Astrocyte of the spinal cord (primary cell): Measurements from ENCODE around the gene PTPRN2.

ENCODE experiments used
- DNase-seq: peaks from one replicate; pipeline ENCODE4 v3.0.0; 2011; ENCODE audit warnings: low read depth, low spot score
- H3K4me3 ChIP-seq: 2 replicates; pipeline ENCODE4 v1.5.1; 2011; ENCODE audit warnings: low read depth, mild to moderate bottlenecking, low read length, moderate library complexity
- CTCF ChIP-seq: IDR thresholded peaks from 2 replicates; pipeline ENCODE4 v1.5.1; 2012; ENCODE audit warnings: low read depth, mild to moderate bottlenecking, low read length, inconsistent platforms
- in situ Hi-C: cut with HindIII; loops from 2 replicates; pipeline ENCODE4 v1.10.0; 2017; ENCODE audit warnings: low sequenced_read_pairs

The PTPRN2 gene

DNA sequence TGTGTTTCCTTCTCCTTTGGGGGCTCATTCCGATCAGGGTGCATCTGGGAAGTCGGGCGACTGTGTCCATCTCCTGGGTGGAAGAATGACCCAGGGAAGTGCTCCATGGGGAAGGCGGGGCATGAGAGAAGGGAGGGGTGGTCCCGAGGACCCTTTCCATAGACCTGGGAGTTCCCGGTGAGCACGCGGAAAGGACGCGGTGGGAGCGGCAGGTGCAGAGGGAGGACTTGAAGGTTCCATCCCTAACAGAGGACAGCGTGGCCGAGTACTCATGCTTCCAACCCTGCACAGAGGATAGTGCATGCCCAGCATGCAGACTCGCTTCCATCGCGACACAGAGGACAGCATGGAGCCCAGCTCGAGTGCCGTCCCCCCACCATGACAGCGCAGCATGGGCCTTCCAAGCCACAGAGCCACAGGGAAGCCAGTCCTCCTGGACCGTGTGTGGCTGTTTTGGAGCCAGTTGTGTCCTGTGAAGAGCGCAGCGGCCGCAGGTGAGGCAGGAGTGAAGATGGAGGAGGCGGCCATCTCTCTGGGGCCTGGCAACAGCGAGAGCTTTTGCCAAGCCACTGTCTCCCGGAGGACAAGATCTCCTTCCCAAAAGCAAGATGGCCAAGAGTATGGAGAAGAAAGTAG is 969.4 kb downstream of the PTPRN2 start:
- in situ Hi-C loops: no loop called here
- H3K4me3 ChIP-seq: no peak overlapping the region
- DNase-seq: no peak
- no peak for TF ChIP-seq CTCF

DNA sequence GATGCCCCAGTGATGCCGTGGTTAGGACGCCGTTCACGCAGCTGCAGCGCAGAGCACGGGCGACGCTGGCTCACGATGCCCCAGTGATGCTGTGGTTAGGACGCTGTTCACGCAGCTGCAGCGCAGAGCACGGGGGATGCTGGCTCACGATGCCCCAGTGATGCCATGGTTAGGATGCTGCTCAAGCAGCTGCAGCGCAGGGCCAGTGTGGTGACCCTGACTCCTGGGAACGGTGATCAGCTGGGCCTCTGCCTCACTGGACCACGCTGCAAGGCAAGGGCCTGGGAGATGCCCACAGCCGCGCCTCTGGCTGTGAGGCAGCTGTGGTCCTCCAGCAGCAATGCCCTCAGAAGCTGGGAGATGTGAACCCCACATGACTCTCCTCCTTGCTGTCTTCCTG is 970.2 kb downstream of the PTPRN2 start:
- no peak for DNase-seq
- H3K4me3 ChIP-seq: no peak overlapping the region
- in situ Hi-C loops: no loop called here
- no peak for TF ChIP-seq CTCF

DNA sequence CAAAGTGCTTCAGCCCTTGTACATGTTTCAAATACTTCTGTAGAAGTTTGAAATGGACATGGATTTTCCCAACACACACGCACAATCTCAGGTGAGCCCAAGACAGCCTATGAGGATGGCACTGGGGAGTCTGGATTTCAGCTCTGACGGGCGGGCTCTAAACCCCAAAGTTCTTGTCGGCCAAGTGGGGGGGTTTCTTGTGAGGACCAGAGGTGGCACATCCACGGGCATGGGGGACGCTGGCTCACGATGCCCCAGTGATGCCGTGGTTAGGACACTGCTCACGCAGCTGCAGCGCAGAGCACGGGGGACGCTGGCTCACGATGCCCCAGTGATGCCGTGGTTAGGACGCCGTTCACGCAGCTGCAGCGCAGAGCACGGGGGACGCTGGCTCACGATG is 970.7 kb downstream of the PTPRN2 start:
- no peak for DNase-seq
- in situ Hi-C loops: no loop called here
- TF ChIP-seq CTCF: no peak
- no peak overlapping the region for H3K4me3 ChIP-seq

- in situ Hi-C loops: no loop called here
- peak; percentile 7 for DNase-seq
- no peak overlapping the region for H3K4me3 ChIP-seq
- no peak for TF ChIP-seq CTCF
These were observed 971.2 kb downstream of the PTPRN2 start for GRCh38 chr7:157616426-157616825.

GRCh38 chr7:157615852-157616251 is 971.8 kb downstream of the PTPRN2 start:
- in situ Hi-C loops: no loop called here
- no peak for TF ChIP-seq CTCF
- H3K4me3 ChIP-seq: no peak overlapping the region
- no peak for DNase-seq

DNA sequence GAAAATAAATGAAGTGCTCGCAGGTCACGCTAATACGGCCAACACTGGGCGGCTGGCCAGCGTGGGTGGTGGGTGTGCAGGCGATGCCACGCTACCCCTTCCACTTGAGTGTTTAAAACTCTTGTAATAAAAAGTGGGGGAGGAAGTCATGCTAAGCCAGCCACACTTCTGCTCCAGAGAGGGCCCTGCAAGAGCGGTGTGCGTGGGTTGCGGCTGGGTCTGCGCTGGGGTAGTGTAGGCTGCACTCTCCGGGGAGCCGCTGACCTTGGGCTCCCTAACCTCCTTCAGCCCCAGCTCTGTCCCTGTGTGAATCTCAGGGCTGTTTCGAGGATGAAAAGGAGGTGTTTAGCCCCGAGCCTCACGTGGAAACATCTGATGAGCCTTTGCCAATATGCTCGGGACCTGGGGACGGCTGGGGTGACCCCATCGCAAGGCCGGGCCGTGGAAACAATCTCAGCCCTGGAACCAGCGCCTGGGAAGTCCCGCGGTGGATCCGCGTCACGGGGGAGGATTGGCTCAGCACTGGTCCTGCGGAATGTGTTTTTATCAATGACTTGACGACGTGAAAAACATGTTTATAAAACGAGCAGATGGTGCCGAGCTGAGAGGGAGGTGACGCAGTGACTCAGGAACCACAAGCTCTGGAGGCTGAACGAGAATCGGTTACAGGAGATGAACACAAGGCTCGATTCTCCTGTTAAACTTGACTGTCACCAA is 972.4 kb downstream of the PTPRN2 start:
- in situ Hi-C loops: no loop called here

More for the DNA sequence above, 972.4 kb downstream of the PTPRN2 start:
- TF ChIP-seq CTCF: no peak
- DNase-seq: no peak
- no peak overlapping the region for H3K4me3 ChIP-seq
